ENCODE measurements around the gene USB1. TPM values are rescaled to one million over a fixed set of nuclear protein-coding genes. Genes with fewer than 3 reads are reported as not detected.

Gene USB1
- total and polyA plus RNA-seq, 4 donors, result 8.9 to 40.7 (median 28.3) TPM

DNA sequence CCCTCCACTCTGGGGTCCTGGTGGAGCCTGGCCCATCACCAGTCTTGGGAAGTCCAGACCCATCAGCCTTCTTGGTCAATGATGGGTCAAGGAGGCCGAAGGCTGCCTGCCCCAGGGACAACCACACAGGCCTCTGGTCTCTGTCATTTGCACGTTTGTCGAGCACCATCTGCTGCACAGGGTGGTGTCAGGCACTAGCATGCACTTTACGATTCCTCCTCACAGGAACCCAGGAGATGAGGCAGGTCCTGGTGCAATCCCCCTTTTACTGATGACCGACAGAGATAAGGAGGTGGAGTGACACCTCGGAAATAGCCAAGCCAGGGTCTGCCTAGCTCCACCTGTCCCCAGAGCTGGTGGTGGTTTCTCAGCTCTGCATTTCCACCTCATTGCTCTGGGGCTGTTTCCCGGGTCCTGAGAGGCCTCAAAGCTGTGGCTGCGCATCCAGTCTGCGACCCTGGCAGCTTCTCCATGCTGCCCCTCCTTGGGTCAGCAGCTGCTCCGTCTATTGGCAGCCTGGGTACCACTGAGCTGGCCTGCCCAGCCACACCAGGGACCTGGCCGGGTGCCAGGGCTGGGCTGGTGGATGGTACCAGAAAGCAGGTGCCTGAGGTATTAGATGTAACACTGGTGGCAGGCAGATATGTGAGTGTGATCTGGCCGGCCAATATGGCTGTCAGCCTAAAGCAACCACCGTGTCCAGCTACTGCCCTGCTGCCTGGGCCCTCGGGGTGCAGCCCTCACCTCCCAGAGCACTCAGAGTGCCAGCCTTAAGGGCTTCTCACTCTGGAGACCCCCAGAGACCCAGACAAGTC lies 34.4 kb downstream of the USB1 start (continued):
- TF ChIP-seq, protein P1, sequence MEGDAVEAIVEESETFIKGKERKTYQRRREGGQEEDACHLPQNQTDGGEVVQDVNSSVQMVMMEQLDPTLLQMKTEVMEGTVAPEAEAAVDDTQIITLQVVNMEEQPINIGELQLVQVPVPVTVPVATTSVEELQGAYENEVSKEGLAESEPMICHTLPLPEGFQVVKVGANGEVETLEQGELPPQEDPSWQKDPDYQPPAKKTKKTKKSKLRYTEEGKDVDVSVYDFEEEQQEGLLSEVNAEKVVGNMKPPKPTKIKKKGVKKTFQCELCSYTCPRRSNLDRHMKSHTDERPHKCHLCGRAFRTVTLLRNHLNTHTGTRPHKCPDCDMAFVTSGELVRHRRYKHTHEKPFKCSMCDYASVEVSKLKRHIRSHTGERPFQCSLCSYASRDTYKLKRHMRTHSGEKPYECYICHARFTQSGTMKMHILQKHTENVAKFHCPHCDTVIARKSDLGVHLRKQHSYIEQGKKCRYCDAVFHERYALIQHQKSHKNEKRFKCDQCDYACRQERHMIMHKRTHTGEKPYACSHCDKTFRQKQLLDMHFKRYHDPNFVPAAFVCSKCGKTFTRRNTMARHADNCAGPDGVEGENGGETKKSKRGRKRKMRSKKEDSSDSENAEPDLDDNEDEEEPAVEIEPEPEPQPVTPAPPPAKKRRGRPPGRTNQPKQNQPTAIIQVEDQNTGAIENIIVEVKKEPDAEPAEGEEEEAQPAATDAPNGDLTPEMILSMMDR (IDR thresholded peaks at IDR 0.05; ENCODE audit: low read depth, low read length, missing input control), result no peak
- no peak for TF ChIP-seq SP1 (IDR thresholded peaks at IDR 0.05)

DNA sequence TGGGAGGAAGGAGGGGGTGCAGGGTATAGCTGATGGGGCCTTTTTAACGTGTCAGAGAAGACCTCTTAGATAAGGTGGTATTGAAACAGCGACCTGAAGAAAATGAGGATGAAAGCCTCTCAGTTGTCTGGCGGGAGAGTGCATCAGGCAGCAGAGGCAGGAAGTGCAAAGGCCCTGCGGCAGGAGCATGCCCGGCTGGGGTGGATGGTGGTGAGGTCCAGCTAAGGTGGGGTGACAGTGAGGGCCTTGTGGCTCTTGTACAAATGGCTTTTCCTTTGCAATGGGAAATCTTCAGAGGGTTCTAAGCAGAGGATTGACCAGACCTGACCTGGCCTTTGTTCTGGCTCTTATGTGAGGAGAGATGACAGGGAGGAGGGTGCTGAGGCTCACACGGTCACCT lies 35.7 kb downstream of the USB1 start:
- Histone ChIP-seq H3K9ac (ENCODE audit: low read depth in 1 of 2, low read length in 2 of 2) (no peak overlapping the region), H3K4me1 (ENCODE audit: control insufficient read depth in 4 of 4, insufficient read depth in 4 of 4, low read length in 3 of 4) (peaks cover 19 to 34% (median 26%) of the 10 kb centered on the region in 4 donors), H3K9me3 (ENCODE audit: control insufficient read depth in 4 of 4, low read length in 3 of 4) (no peaks in the 10 kb centered on the region), H3K36me3 (ENCODE audit: control insufficient read depth in 4 of 4, insufficient read depth in 3 of 4, low read depth in 1 of 4, low read length in 3 of 4) (peaks cover 13 to 37% (median 28%) of the 10 kb centered on the region in 4 donors), H3K27ac (ENCODE audit: low read depth in 1 of 2, low read length in 2 of 2) (no peak overlapping the region), H3K27me3 (ENCODE audit: control insufficient read depth in 4 of 4, insufficient read depth in 4 of 4, low read length in 3 of 4) (no peaks in the 10 kb centered on the region), H3K4me3 (ENCODE audit: low read depth in 1 of 3, low read length in 3 of 3) (no peak overlapping the region)
- DNase-seq (ENCODE audit: low spot score), result no peak
- WGBS, result 93% methylated on average over 6 of the region's 6 CpGs
- no peak for TF ChIP-seq JUND (IDR thresholded peaks at IDR 0.05)
- TF ChIP-seq NR2F2 (IDR thresholded peaks at IDR 0.05), result no peak
- no peak for TF ChIP-seq FOXA1 (IDR thresholded peaks at IDR 0.05)
- TF ChIP-seq, protein P2, sequence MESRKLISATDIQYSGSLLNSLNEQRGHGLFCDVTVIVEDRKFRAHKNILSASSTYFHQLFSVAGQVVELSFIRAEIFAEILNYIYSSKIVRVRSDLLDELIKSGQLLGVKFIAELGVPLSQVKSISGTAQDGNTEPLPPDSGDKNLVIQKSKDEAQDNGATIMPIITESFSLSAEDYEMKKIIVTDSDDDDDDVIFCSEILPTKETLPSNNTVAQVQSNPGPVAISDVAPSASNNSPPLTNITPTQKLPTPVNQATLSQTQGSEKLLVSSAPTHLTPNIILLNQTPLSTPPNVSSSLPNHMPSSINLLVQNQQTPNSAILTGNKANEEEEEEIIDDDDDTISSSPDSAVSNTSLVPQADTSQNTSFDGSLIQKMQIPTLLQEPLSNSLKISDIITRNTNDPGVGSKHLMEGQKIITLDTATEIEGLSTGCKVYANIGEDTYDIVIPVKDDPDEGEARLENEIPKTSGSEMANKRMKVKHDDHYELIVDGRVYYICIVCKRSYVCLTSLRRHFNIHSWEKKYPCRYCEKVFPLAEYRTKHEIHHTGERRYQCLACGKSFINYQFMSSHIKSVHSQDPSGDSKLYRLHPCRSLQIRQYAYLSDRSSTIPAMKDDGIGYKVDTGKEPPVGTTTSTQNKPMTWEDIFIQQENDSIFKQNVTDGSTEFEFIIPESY (IDR thresholded peaks at IDR 0.05), result no peak
- TF ChIP-seq, protein P1 (IDR thresholded peaks at IDR 0.05; ENCODE audit: low read depth, low read length, missing input control), result no peak
- no peak for TF ChIP-seq GABPA (IDR thresholded peaks at IDR 0.05 in 1 of 2, conservative IDR thresholded peaks at IDR 0.05 in 1 of 2)
- no peak for TF ChIP-seq RXRA (IDR thresholded peaks at IDR 0.05)
- TF ChIP-seq, protein P3, sequence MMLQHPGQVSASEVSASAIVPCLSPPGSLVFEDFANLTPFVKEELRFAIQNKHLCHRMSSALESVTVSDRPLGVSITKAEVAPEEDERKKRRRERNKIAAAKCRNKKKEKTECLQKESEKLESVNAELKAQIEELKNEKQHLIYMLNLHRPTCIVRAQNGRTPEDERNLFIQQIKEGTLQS (IDR thresholded peaks at IDR 0.05), result no peak
- TF ChIP-seq EGR1 (IDR thresholded peaks at IDR 0.05; ENCODE audit: low read depth in 2 of 2), result no peak
- TF ChIP-seq HNF4A (conservative IDR thresholded peaks at IDR 0.05), result no peak
- TF ChIP-seq, protein P4, sequence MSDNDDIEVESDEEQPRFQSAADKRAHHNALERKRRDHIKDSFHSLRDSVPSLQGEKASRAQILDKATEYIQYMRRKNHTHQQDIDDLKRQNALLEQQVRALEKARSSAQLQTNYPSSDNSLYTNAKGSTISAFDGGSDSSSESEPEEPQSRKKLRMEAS (IDR thresholded peaks at IDR 0.05), result no peak
- no peak for TF ChIP-seq SP1 (IDR thresholded peaks at IDR 0.05)
- TF ChIP-seq, protein P5, sequence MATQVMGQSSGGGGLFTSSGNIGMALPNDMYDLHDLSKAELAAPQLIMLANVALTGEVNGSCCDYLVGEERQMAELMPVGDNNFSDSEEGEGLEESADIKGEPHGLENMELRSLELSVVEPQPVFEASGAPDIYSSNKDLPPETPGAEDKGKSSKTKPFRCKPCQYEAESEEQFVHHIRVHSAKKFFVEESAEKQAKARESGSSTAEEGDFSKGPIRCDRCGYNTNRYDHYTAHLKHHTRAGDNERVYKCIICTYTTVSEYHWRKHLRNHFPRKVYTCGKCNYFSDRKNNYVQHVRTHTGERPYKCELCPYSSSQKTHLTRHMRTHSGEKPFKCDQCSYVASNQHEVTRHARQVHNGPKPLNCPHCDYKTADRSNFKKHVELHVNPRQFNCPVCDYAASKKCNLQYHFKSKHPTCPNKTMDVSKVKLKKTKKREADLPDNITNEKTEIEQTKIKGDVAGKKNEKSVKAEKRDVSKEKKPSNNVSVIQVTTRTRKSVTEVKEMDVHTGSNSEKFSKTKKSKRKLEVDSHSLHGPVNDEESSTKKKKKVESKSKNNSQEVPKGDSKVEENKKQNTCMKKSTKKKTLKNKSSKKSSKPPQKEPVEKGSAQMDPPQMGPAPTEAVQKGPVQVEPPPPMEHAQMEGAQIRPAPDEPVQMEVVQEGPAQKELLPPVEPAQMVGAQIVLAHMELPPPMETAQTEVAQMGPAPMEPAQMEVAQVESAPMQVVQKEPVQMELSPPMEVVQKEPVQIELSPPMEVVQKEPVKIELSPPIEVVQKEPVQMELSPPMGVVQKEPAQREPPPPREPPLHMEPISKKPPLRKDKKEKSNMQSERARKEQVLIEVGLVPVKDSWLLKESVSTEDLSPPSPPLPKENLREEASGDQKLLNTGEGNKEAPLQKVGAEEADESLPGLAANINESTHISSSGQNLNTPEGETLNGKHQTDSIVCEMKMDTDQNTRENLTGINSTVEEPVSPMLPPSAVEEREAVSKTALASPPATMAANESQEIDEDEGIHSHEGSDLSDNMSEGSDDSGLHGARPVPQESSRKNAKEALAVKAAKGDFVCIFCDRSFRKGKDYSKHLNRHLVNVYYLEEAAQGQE (IDR thresholded peaks at IDR 0.05), result no peak
- TF ChIP-seq RAD21 (IDR thresholded peaks at IDR 0.05), result no peak
- no peak for TF ChIP-seq FOXA2 (IDR thresholded peaks at IDR 0.05)
- TF ChIP-seq TAF1 (conservative IDR thresholded peaks at IDR 0.05), result no peak
- TF ChIP-seq YY1 (IDR thresholded peaks at IDR 0.05), result no peak
- TF ChIP-seq HNF4G (IDR thresholded peaks at IDR 0.05), result no peak

Measured in liver (tissue), 9 donors.